IMR-90 (cell line): ENCODE results near the gene HMCN1. TPM values are rescaled to one million over a fixed set of nuclear protein-coding genes. Genes with fewer than 3 reads are reported as not detected.

Source experiments
- ATAC-seq: fragments of 200-7000 bp; cut with Tn5 transposase; 2 replicates; pipeline ENCODE4 v1.9.1; 2020; ENCODE audit warnings: low read depth, mild to moderate bottlenecking, moderate library complexity
- BruUV-seq: library from RNA; stranded (reverse); fragments of 400-500 nt; replicated peaks from 2 replicates; lab custom pipeline; 2021; lab: Mats Ljungman, UMichigan
- CTCF ChIA-PET: fragments of 300-600 bp; formaldehyde crosslinking; extraction: SDS; loops from one replicate; lab custom pipeline; 2021; ENCODE audit warnings: antibody characterized with exemption; lab: Yijun Ruan, JAX
- POLR2A ChIA-PET: fragments of 300-600 bp; sonication (Branson Sonifier 250); formaldehyde crosslinking; loops from one replicate; lab custom pipeline; 2022; ENCODE audit warnings: antibody characterized with exemption; ENCODE audit not compliant: unreplicated experiment; lab: Charles Lee
- DNase-seq: peaks from one replicate; pipeline ENCODE4 v3.0.0; 2013
- H2AFZ ChIP-seq: replicated peaks from 2 replicates; pipeline ENCODE3; 2013; ENCODE audit warnings: low read length, mild to moderate bottlenecking; ENCODE audit not compliant: poor library complexity
- H2AK5ac ChIP-seq: 2 replicates; pipeline ENCODE4 v1.6.1; 2013; ENCODE audit warnings: low read depth, low read length, inconsistent platforms
- H2AK9ac ChIP-seq: replicated peaks from 2 replicates; pipeline ENCODE3; 2013; ENCODE audit warnings: mild to moderate bottlenecking, low read depth, low read length, moderate library complexity; ENCODE audit not compliant: poor library complexity
- H2BK120ac ChIP-seq: 2 replicates; pipeline ENCODE4 v1.6.1; 2013; ENCODE audit warnings: low read depth, low read length, inconsistent platforms
- H2BK15ac ChIP-seq: 3 replicates; pipeline ENCODE4 v1.6.1; 2013; ENCODE audit warnings: low read depth, low read length, inconsistent platforms
- H2BK20ac ChIP-seq: 2 replicates; pipeline ENCODE4 v1.6.1; 2013; ENCODE audit warnings: low read depth, mild to moderate bottlenecking, inconsistent platforms, low read length, moderate library complexity
- H2BK5ac ChIP-seq: 2 replicates; pipeline ENCODE4 v1.6.1; 2013; ENCODE audit warnings: mild to moderate bottlenecking, low read depth, low read length, inconsistent platforms; ENCODE audit not compliant: poor library complexity, severe bottlenecking
- H3K14ac ChIP-seq: replicated peaks from 2 replicates; pipeline ENCODE4 v1.6.1; 2013; ENCODE audit warnings: low read depth, low read length, inconsistent platforms
- H3K18ac ChIP-seq: 2 replicates; pipeline ENCODE4 v1.6.1; 2013; ENCODE audit warnings: low read depth, low read length, control low read depth
- H3K23ac ChIP-seq: 2 replicates; pipeline ENCODE4 v1.6.1; 2013; ENCODE audit warnings: low read depth, low read length, inconsistent platforms
- H3K27ac ChIP-seq: 2 replicates; pipeline ENCODE4 v1.5.1; 2013; ENCODE audit warnings: mild to moderate bottlenecking, control low read depth, low read length; ENCODE audit not compliant: insufficient read depth
- H3K27me3 ChIP-seq: 2 replicates; pipeline ENCODE4 v1.6.1; 2013; ENCODE audit warnings: low read length; ENCODE audit not compliant: control insufficient read depth, insufficient read depth
- H3K36me3 ChIP-seq: 2 replicates; pipeline ENCODE4 v1.6.1; 2013; ENCODE audit warnings: low read length, mixed read lengths; ENCODE audit not compliant: control insufficient read depth, insufficient read depth
- H3K4ac ChIP-seq: 2 replicates; pipeline ENCODE4 v1.6.1; 2013; ENCODE audit warnings: low read depth, low read length, inconsistent platforms
- H3K4me1 ChIP-seq: 2 replicates; pipeline ENCODE4 v1.6.1; 2013; ENCODE audit warnings: low read length, mixed read lengths; ENCODE audit not compliant: control insufficient read depth, insufficient read depth
- H3K4me2 ChIP-seq: 2 replicates; pipeline ENCODE4 v1.6.1; 2013; ENCODE audit warnings: low read depth, mild to moderate bottlenecking, control low read depth, low read length, moderate library complexity
- H3K4me3 ChIP-seq: 2 replicates; pipeline ENCODE4 v1.5.1; 2013; ENCODE audit warnings: low read depth, mild to moderate bottlenecking, control low read depth, low read length, moderate library complexity; ENCODE audit not compliant: insufficient read depth
- H3K56ac ChIP-seq: 2 replicates; pipeline ENCODE4 v1.6.1; 2013; ENCODE audit warnings: low read length, inconsistent platforms; ENCODE audit not compliant: insufficient read depth; ENCODE audit errors: extremely low read depth
- H3K79me1 ChIP-seq, 2 experiments: 2 replicates each; pipeline ENCODE4 v1.6.1; 2013; ENCODE audit warnings: low read length in 2 of 2, inconsistent platforms in 1 of 2, low read depth in 1 of 2
- H3K9ac ChIP-seq: 2 replicates; pipeline ENCODE4 v1.6.1; 2013; ENCODE audit warnings: low read depth, low read length, control low read depth
- H3K9me1 ChIP-seq: 2 replicates; pipeline ENCODE4 v1.6.1; 2013; ENCODE audit warnings: low read length, inconsistent platforms; ENCODE audit not compliant: insufficient read depth
- H3K9me3 ChIP-seq: 2 replicates; pipeline ENCODE4 v1.6.1; 2013; ENCODE audit warnings: low read length; ENCODE audit not compliant: control insufficient read depth, insufficient read depth
- H4K20me1 ChIP-seq: 2 replicates; pipeline ENCODE4 v1.6.1; 2013; ENCODE audit warnings: low read length, inconsistent platforms; ENCODE audit not compliant: insufficient read depth
- H4K5ac ChIP-seq: 2 replicates; pipeline ENCODE4 v1.6.1; 2013; ENCODE audit warnings: mild to moderate bottlenecking, low read depth, low read length, control low read depth
- H4K8ac ChIP-seq, 2 experiments: 2 replicates each; pipeline ENCODE4 v1.6.1; 2013; ENCODE audit warnings: low read depth in 2 of 2, low read length in 2 of 2, control low read depth in 1 of 2, inconsistent platforms in 1 of 2
- H4K91ac ChIP-seq: 2 replicates; pipeline ENCODE4 v1.6.1; 2013; ENCODE audit warnings: low read depth, low read length, inconsistent platforms; ENCODE audit not compliant: insufficient read depth
- BHLHE40 ChIP-seq: fragments of 150-350 bp; IDR thresholded peaks from 2 replicates; pipeline ENCODE4 v1.6.1; 2016; ENCODE audit warnings: mild to moderate bottlenecking, low read depth, low read length
- CEBPB ChIP-seq: IDR thresholded peaks from 2 replicates; pipeline ENCODE4 v1.6.1; 2012; ENCODE audit warnings: low read depth, low read length, improper control_type of control experiment
- CHD1 ChIP-seq: IDR thresholded peaks from 2 replicates; pipeline ENCODE4 v1.6.1; 2012; ENCODE audit warnings: low read depth, low read length, improper control_type of control experiment
- ELK1 ChIP-seq: fragments of 150-350 bp; IDR thresholded peaks from 2 replicates; pipeline ENCODE4 v1.6.1; 2016; ENCODE audit warnings: low read depth, mild to moderate bottlenecking, low read length, moderate library complexity, borderline replicate concordance
- FOS ChIP-seq: fragments of 150-350 bp; IDR thresholded peaks from 2 replicates; pipeline ENCODE4 v1.6.1; 2016; ENCODE audit warnings: low read depth, low read length
- MAFK ChIP-seq: IDR thresholded peaks from 2 replicates; pipeline ENCODE4 v1.6.1; 2012; ENCODE audit warnings: low read depth, low read length, improper control_type of control experiment
- MAZ ChIP-seq: IDR thresholded peaks from 2 replicates; pipeline ENCODE4 v1.6.1; 2012; ENCODE audit warnings: low read depth, mild to moderate bottlenecking, low read length, improper control_type of control experiment, moderate library complexity, borderline replicate concordance
- MXI1 ChIP-seq: IDR thresholded peaks from 2 replicates; pipeline ENCODE4 v1.6.1; 2012; ENCODE audit warnings: low read depth, mild to moderate bottlenecking, low read length, moderate library complexity, borderline replicate concordance
- NFE2L2 ChIP-seq: fragments of 150-350 bp; IDR thresholded peaks from 2 replicates; pipeline ENCODE4 v1.6.1; 2016; ENCODE audit warnings: low read depth, mild to moderate bottlenecking, low read length
- POLR2A ChIP-seq: IDR thresholded peaks from 2 replicates; pipeline ENCODE4 v1.6.1; 2012; ENCODE audit warnings: mild to moderate bottlenecking, low read depth, low read length
- RAD21 ChIP-seq: IDR thresholded peaks from 2 replicates; pipeline ENCODE4 v1.6.1; 2012; ENCODE audit warnings: low read length, improper control_type of control experiment
- RCOR1 ChIP-seq: IDR thresholded peaks from 2 replicates; pipeline ENCODE4 v1.6.1; 2012; ENCODE audit warnings: mild to moderate bottlenecking, low read length, improper control_type of control experiment; ENCODE audit not compliant: insufficient replicate concordance
- RFX5 ChIP-seq: IDR thresholded peaks from 2 replicates; pipeline ENCODE4 v1.8.0; 2012; ENCODE audit warnings: low read depth, mild to moderate bottlenecking, low read length, moderate library complexity
- SMC3 ChIP-seq: fragments of 150-350 bp; IDR thresholded peaks from 2 replicates; pipeline ENCODE4 v1.6.1; 2016; ENCODE audit warnings: low read depth, mild to moderate bottlenecking, antibody characterized with exemption, low read length, moderate library complexity
- WGBS, 2 experiments: methylation state at CpG; one replicate each; pipeline versions ENCODE4 v1.1.5 to v1.1.7; 2013; ENCODE audit warnings: missing lambda C conversion rate in 2 of 2; ENCODE audit not compliant: insufficient read length in 1 of 2; ENCODE audit errors: extremely low coverage in 2 of 2; 5-methylcytosine and 5-hydroxymethylcytosine counted together
- dilution Hi-C: fragments of 300-500 bp; cut with HindIII; formaldehyde crosslinking; loops from one replicate; pipeline ENCODE4 v1.14.3; 2018; ENCODE audit warnings: low sequenced_read_pairs; ENCODE audit not compliant: unreplicated experiment
- in situ Hi-C: fragments of 300-500 bp; cut with MboI; formaldehyde crosslinking; loops from 3 replicates; pipeline ENCODE4 v1.14.3; 2019; ENCODE audit warnings: low sequenced_read_pairs, inconsistent platforms, mixed read lengths
- intact Hi-C: fragments of 100-400 bp; cut with micrococcal nuclease; formaldehyde crosslinking; loops from 2 replicates; pipeline ENCODE4 v1.10.0; 2022
- polyA plus RNA-seq, 3 experiments: library from polyadenylated mRNA; depleted of rRNA; stranded (reverse); fragments of >200 nt; gene quantifications; 2 replicates each; pipeline ENCODE4 v1.2.3, GENCODE V29; 2012; ENCODE audit warnings: low replicate concordance in 1 of 3
- total RNA-seq: library from RNA; depleted of rRNA; stranded (reverse); fragments of >200 nt; gene quantifications from 2 replicates; pipeline ENCODE4 v1.2.3, GENCODE V29; 2012
- TF ChIP-seq, protein P1 (sequence below): fragments of 150-350 bp; IDR thresholded peaks from 2 replicates; pipeline ENCODE4 v1.6.1; 2017; ENCODE audit warnings: mild to moderate bottlenecking, antibody characterized with exemption, low read length, low read depth
- TF ChIP-seq, protein P2 (sequence below): conservative IDR thresholded peaks from 2 replicates; pipeline ENCODE4 v1.5.1; 2012; ENCODE audit warnings: mild to moderate bottlenecking, low read depth, low read length, improper control_type of control experiment

HMCN1 gene
- total and polyA plus RNA-seq, 2 of the 4 experiments (the other 2 are of a cell fraction) = 6.1 to 11.7 TPM

DNA sequence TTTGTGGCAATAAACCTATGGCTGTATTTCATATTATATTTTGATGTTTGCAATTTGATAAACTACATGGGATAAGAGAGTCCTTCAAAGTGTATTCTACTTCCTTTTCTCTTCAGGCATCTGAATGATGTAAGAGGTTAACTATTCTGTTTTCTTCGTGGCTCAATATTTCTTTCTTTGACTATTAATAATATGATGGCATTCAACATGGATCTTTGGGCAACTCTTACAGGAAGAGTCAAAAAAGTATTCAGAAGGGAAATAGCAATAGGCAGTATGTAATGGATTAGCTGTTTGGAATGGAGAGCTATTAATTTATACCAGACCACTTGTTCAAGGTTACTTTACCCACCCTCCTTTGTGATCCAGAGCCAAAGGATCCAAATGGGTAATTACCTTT, 74.4 kb downstream of the HMCN1 start:
- intact Hi-C loops = no loop called here
- Histone ChIP-seq H3K9me1 (peaks cover 3% of the 10 kb centered on the region), H2AK5ac (no peak overlapping the region), H4K20me1 (no peaks in the 10 kb centered on the region), H3K27me3 (no peaks in the 10 kb centered on the region), H2BK20ac (no peak overlapping the region), H4K91ac (no peak overlapping the region), H3K4ac (no peak overlapping the region), H4K5ac (no peak overlapping the region), H3K36me3 (no peaks in the 10 kb centered on the region), H2BK5ac (no peak overlapping the region), H3K56ac (no peak overlapping the region), H2BK15ac (no peak overlapping the region), H3K9me3 (no peaks in the 10 kb centered on the region), H3K9ac (no peak overlapping the region), H3K4me3 (no peak overlapping the region), H4K8ac (no peak overlapping the region), H3K4me2 (no peak overlapping the region), H3K14ac (no peak overlapping the region), H3K23ac (no peak overlapping the region), H3K4me1 (no peaks in the 10 kb centered on the region), H2AFZ (no peak overlapping the region), H2AK9ac (no peak overlapping the region), H3K79me1 (no peaks in the 10 kb centered on the region), H2BK120ac (no peak overlapping the region), H3K27ac (no peak overlapping the region), H3K18ac (no peak overlapping the region)
- no TSS peak for BruUV-seq
- DNase-seq (no peak), ATAC-seq (no peak)
- CTCF ChIA-PET = interaction anchor here (1.2 kb wide), 1 partner anchor 13 kb away, joined by 3 read pairs; no protein-coding TSS in a partner anchor
- no CpG with 5 or more reads among the region's 1 CpG for WGBS, 2 experiments
- in situ Hi-C loops = no loop called here
- dilution Hi-C loops = no loop called here
- TF ChIP-seq, protein P1, sequence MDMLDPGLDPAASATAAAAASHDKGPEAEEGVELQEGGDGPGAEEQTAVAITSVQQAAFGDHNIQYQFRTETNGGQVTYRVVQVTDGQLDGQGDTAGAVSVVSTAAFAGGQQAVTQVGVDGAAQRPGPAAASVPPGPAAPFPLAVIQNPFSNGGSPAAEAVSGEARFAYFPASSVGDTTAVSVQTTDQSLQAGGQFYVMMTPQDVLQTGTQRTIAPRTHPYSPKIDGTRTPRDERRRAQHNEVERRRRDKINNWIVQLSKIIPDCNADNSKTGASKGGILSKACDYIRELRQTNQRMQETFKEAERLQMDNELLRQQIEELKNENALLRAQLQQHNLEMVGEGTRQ = no peak
- TF ChIP-seq NFE2L2 (no peak), CEBPB (no peak), MAFK (no peak), POLR2A (no peak), FOS (no peak), BHLHE40 (no peak), MXI1 (no peak), SMC3 (no peak), RCOR1 (no peak), CHD1 (no peak), ELK1 (no peak), MAZ (no peak), RAD21 (no peak), RFX5 (no peak)
- TF ChIP-seq, protein P2, sequence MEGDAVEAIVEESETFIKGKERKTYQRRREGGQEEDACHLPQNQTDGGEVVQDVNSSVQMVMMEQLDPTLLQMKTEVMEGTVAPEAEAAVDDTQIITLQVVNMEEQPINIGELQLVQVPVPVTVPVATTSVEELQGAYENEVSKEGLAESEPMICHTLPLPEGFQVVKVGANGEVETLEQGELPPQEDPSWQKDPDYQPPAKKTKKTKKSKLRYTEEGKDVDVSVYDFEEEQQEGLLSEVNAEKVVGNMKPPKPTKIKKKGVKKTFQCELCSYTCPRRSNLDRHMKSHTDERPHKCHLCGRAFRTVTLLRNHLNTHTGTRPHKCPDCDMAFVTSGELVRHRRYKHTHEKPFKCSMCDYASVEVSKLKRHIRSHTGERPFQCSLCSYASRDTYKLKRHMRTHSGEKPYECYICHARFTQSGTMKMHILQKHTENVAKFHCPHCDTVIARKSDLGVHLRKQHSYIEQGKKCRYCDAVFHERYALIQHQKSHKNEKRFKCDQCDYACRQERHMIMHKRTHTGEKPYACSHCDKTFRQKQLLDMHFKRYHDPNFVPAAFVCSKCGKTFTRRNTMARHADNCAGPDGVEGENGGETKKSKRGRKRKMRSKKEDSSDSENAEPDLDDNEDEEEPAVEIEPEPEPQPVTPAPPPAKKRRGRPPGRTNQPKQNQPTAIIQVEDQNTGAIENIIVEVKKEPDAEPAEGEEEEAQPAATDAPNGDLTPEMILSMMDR = no peak
- POLR2A ChIA-PET = no interaction called here
